Measurements from ENCODE around the gene CCDC69.
"Not testable (repeated sequence)": the region's sequence is repeated elsewhere in the genome, so short reads cannot be mapped to it uniquely, and the experiment has no call there.

CCDC69 gene

GRCh38 chr5:151245680-151246219 is 21.9 kb upstream of the CCDC69 start:
- FAIRE-seq: no peak
- DNase-seq (ENCODE audit: low spot score): no peak

- FAIRE-seq (no peak), DNase-seq (ENCODE audit: low spot score) (no peak)
Observed at GRCh38 chr5:151244206-151244605, 20.3 kb upstream of the CCDC69 start.

- FAIRE-seq (no peak), DNase-seq (ENCODE audit: low spot score) (no peak)
Observed at GRCh38 chr5:151243564-151243963, 19.7 kb upstream of the CCDC69 start.

GRCh38 chr5:151243127-151243526 is 19.2 kb upstream of the CCDC69 start:
- DNase-seq (ENCODE audit: low spot score): no peak
- no peak for FAIRE-seq

- no peak for DNase-seq (ENCODE audit: low spot score)
- FAIRE-seq: no peak
Observed at GRCh38 chr5:151240924-151241635, 17.2 kb upstream of the CCDC69 start.

- not testable (repeated sequence) for DNase-seq (ENCODE audit: low spot score); FAIRE-seq
Observed at GRCh38 chr5:151240268-151240835, 16.5 kb upstream of the CCDC69 start.

GRCh38 chr5:151239237-151239861 is 15.5 kb upstream of the CCDC69 start:
- FAIRE-seq: no peak
- DNase-seq (ENCODE audit: low spot score): peak; percentile 83

- no peak for FAIRE-seq
Observed at GRCh38 chr5:151238303-151238741, 14.4 kb upstream of the CCDC69 start.

GRCh38 chr5:151237685-151238084 is 13.8 kb upstream of the CCDC69 start:
- no peak for DNase-seq (ENCODE audit: low spot score)
- FAIRE-seq: no peak

More at GRCh38 chr5:151238303-151238741, 14.4 kb upstream of the CCDC69 start:
- no peak for DNase-seq (ENCODE audit: low spot score)

- FAIRE-seq (no peak), DNase-seq (ENCODE audit: low spot score) (no peak)
Observed at GRCh38 chr5:151236888-151237287, 13.0 kb upstream of the CCDC69 start.

GRCh38 chr5:151235239-151235571 is 11.3 kb upstream of the CCDC69 start:
- not testable (repeated sequence) for DNase-seq (ENCODE audit: low spot score); FAIRE-seq

- FAIRE-seq: no peak
- DNase-seq (ENCODE audit: low spot score): peak; percentile 55
Observed at GRCh38 chr5:151234476-151235238, 10.8 kb upstream of the CCDC69 start.

GRCh38 chr5:151233616-151234085 is 9.8 kb upstream of the CCDC69 start:
- DNase-seq (ENCODE audit: low spot score): no peak
- no peak for FAIRE-seq

- FAIRE-seq (no peak), DNase-seq (ENCODE audit: low spot score) (no peak)
Observed at GRCh38 chr5:151231359-151231758, 7.5 kb upstream of the CCDC69 start.

GRCh38 chr5:151230048-151230680 is 6.3 kb upstream of the CCDC69 start:
- DNase-seq (ENCODE audit: low spot score) (no peak), FAIRE-seq (no peak)

- FAIRE-seq (no peak), DNase-seq (ENCODE audit: low spot score) (no peak)
Observed at GRCh38 chr5:151228986-151229385, 5.1 kb upstream of the CCDC69 start.

GRCh38 chr5:151227918-151228447 is 4.1 kb upstream of the CCDC69 start:
- FAIRE-seq (no peak), DNase-seq (ENCODE audit: low spot score) (no peak)

GRCh38 chr5:151225475-151225874 is 1.6 kb upstream of the CCDC69 start:
- FAIRE-seq (no peak), DNase-seq (ENCODE audit: low spot score) (no peak)

GRCh38 chr5:151225071-151225470 is 1.2 kb upstream of the CCDC69 start:
- no peak for FAIRE-seq
- DNase-seq (ENCODE audit: low spot score): no peak

- DNase-seq (ENCODE audit: low spot score) (no peak), FAIRE-seq (no peak)
Observed at GRCh38 chr5:151224372-151224771, 480 bp upstream of the CCDC69 start.

All from urothelium cell line (cell line).